ENCODE data around the gene FAM184A. TPM values are rescaled to one million over a fixed set of nuclear protein-coding genes. Genes with fewer than 3 reads are reported as not detected.

Gene FAM184A
- total and polyA plus RNA-seq, 12 donors = 0.91 to 5.2 (median 2.7) TPM

DNA sequence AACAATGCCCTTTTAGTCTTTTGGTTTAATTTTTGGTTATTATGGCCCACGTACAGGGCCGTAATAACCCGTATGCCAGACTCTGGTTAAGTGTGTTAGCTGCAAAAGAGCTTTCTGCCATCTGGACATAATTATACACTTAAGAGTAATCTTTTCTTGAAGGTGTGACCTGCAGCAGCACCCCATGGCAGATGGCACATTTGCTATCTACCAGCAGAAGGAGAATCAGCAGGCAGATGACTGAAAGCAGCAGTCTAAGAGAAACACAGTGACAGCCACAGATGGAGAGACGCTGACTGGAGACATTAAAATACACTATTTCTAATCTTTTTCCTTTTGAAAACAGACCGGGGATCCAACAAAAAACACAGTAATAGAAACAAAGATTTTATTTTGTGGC is 165.8 kb downstream of the FAM184A start:
- no peaks in the 10 kb centered on the region for H3K27me3 ChIP-seq
- no peaks in the 10 kb centered on the region for H3K9me3 ChIP-seq (replicated peaks in 1 of 3)
- peaks cover 0 to 25% of the 10 kb centered on the region in 2 donors for H3K36me3 ChIP-seq (replicated peaks in 1 of 2)
- H3K4me1 ChIP-seq (replicated peaks in 1 of 2) = no peaks in the 10 kb centered on the region
- no peak overlapping the region for H3K27ac ChIP-seq
- no peak for DNase-seq
- intact Hi-C loops (cut with DNase I) = no loop called here
- H3K4me3 ChIP-seq = no peak overlapping the region
- TF ChIP-seq, protein P1, sequence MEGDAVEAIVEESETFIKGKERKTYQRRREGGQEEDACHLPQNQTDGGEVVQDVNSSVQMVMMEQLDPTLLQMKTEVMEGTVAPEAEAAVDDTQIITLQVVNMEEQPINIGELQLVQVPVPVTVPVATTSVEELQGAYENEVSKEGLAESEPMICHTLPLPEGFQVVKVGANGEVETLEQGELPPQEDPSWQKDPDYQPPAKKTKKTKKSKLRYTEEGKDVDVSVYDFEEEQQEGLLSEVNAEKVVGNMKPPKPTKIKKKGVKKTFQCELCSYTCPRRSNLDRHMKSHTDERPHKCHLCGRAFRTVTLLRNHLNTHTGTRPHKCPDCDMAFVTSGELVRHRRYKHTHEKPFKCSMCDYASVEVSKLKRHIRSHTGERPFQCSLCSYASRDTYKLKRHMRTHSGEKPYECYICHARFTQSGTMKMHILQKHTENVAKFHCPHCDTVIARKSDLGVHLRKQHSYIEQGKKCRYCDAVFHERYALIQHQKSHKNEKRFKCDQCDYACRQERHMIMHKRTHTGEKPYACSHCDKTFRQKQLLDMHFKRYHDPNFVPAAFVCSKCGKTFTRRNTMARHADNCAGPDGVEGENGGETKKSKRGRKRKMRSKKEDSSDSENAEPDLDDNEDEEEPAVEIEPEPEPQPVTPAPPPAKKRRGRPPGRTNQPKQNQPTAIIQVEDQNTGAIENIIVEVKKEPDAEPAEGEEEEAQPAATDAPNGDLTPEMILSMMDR (IDR thresholded peaks at IDR 0.05) = no peak
- TF ChIP-seq POLR2A (IDR thresholded peaks at IDR 0.05) = no peak
- WGBS, 4 donors = 86 to 96% (median 89%) methylated on average over 5 of the region's 5 CpGs

MicroRNAs within 50 kb of the gene (microRNA counts, 767-probe panel; counts per million panel counts)
- 0 counts per million in 2 donors for microRNA hsa-miR-548b-3p
- 0 to 2,316 counts per million in 2 donors for microRNA hsa-miR-548b-5p

Small RNA genes lying within 50 kb of the gene (microRNA-seq; reads per million reads assigned to microRNA genes)
- 0 to 0.45 (median 0) reads per million in 3 donors for gene MIR548B

Small RNA genes lying within 50 kb of the gene (small RNA-seq; reads per million reads assigned to genes)
- gene MIR548B (0 reads per million in 2 donors), gene RF00019 (0 reads per million in 2 donors)

Other genes starting within 250 kb of the FAM184A start
- 100 to 1,000 TPM in 1 of 9 donors, 10 to 100 TPM in 7, 1 to 10 TPM in 1; 8.7 to 107 (median 20.6) TPM for gene ASF1A, start 184.5 kb downstream of the FAM184A start, total RNA-seq
- gene ASF1A, start 184.5 kb downstream of the FAM184A start, polyA plus RNA-seq = 10 to 100 TPM; 19.2 to 46.1 (median 23.1) TPM
- 10 to 100 TPM; 12.5 to 20.5 (median 15.6) TPM for gene MCM9, start 143.5 kb downstream of the FAM184A start, total RNA-seq
- gene MCM9, start 143.5 kb downstream of the FAM184A start, polyA plus RNA-seq = 1 to 10 TPM; 3.1 to 9.2 (median 4.7) TPM